Muscle of leg (tissue), 11 donors: ENCODE data around the gene TMEM223. TPM values are rescaled to one million over a fixed set of nuclear protein-coding genes. Genes with fewer than 3 reads are reported as not detected.
"Not testable (repeated sequence)": the region's sequence is repeated elsewhere in the genome, so short reads cannot be mapped to it uniquely, and the experiment has no call there.

Source experiments
- DNase-seq: peaks from one replicate; pipeline ENCODE4 v3.0.0; 2013
- H3K27ac ChIP-seq: one replicate; pipeline ENCODE4 v1.5.1; 2013; ENCODE audit warnings: mild to moderate bottlenecking, low read length, control low read depth
- H3K27me3 ChIP-seq: one replicate; pipeline ENCODE4 v1.6.1; 2013; ENCODE audit warnings: low read length; ENCODE audit not compliant: control insufficient read depth, insufficient read depth
- H3K36me3 ChIP-seq: one replicate; pipeline ENCODE4 v1.6.1; 2013; ENCODE audit warnings: low read length; ENCODE audit not compliant: control insufficient read depth, insufficient read depth
- H3K4me1 ChIP-seq: one replicate; pipeline ENCODE4 v1.6.1; 2013; ENCODE audit warnings: low read length; ENCODE audit not compliant: control insufficient read depth, insufficient read depth
- H3K4me3 ChIP-seq: one replicate; pipeline ENCODE4 v1.5.1; 2013; ENCODE audit warnings: low read length, control low read depth
- H3K9me3 ChIP-seq: replicated peaks from 2 replicates; pipeline ENCODE4 v1.6.1; 2013; ENCODE audit warnings: low read depth, low read length; ENCODE audit not compliant: control insufficient read depth
- WGBS: methylation state at CpG from one replicate; pipeline ENCODE4 v1.1.5; 2013; ENCODE audit warnings: missing lambda C conversion rate; ENCODE audit not compliant: insufficient coverage; 5-methylcytosine and 5-hydroxymethylcytosine counted together
- polyA plus RNA-seq, 8 donors: library from polyadenylated mRNA; unstranded; fragments of 120-200 nt; gene quantifications; one replicate each; pipeline versions ENCODE4 v1.2.1 to v1.2.3, GENCODE V29; 2013; ENCODE audit warnings: inconsistent platforms in 1 of 8, low replicate concordance in 1 of 8; ENCODE audit not compliant: insufficient read length in 8 of 8, insufficient read depth in 1 of 8
- total RNA-seq: library from RNA; stranded (reverse); fragments of 120-200 nt; gene quantifications from one replicate; pipeline ENCODE4 v1.2.4, GENCODE V29; 2013

The TMEM223 gene
- total and polyA plus RNA-seq, 9 donors = 15.3 to 19.0 (median 16.5) TPM

DNA sequence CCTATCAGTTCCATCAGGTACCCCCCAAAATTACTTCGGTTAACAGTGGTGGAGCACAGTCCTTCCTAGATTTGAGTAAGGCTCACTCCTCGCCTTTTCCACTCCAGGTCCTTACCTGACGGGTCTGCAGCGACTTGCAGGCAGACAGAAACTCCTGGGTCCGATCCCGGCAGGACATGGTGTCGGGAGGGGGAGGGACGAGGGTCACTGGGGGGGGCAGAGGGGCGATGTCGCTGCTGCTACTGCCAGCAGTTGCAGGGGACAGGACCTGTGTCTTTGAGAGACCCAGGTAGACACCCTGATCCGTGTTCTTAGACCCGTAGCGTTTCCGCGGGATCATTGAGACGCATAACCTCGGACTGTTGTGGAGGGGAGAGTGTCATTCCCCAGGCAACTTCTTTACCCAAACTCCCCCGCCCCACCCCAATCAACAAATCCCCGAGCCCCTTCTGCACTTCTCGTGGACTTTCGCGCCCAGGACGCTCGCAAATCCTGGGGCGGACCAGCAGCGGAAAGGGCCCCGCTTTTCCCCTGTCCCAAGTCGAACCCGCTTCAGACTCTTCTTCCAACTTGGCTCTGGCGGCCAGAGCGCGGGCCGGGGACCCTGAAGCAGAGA lies 39.2 kb upstream of the TMEM223 start:
- H3K9me3 ChIP-seq = no peaks in the 10 kb centered on the region
- H3K4me1 ChIP-seq = peaks cover 27% of the 10 kb centered on the region
- DNase-seq = no peak
- H3K36me3 ChIP-seq = peaks cover 48% of the 10 kb centered on the region
- WGBS = under 1% methylated on average over 24 of the region's 33 CpGs
- H3K4me3 ChIP-seq = peak overlapping the region; percentile 97
- H3K27ac ChIP-seq = peak overlapping the region; percentile 100
- no peaks in the 10 kb centered on the region for H3K27me3 ChIP-seq

- not testable (repeated sequence) for H3K27me3 ChIP-seq, H3K4me3 ChIP-seq, H3K27ac ChIP-seq, H3K9me3 ChIP-seq, DNase-seq
- Histone ChIP-seq H3K4me1 (peaks cover 22% of the 10 kb centered on the region), H3K36me3 (peaks cover 48% of the 10 kb centered on the region)
- WGBS = 86% methylated on average over 1 of the region's 8 CpGs
These were observed 36.3 kb upstream of the TMEM223 start for GRCh38 chr11:62828130-62828529.

GRCh38 chr11:62823677-62824076 lies 31.9 kb upstream of the TMEM223 start:
- no peaks in the 10 kb centered on the region for H3K27me3 ChIP-seq
- H3K4me3 ChIP-seq = no peak overlapping the region
- WGBS = 90% methylated on average over 2 of the region's 3 CpGs
- no peaks in the 10 kb centered on the region for H3K4me1 ChIP-seq
- peaks cover 78% of the 10 kb centered on the region for H3K36me3 ChIP-seq
- DNase-seq = no peak
- H3K9me3 ChIP-seq = no peaks in the 10 kb centered on the region
- H3K27ac ChIP-seq = no peak overlapping the region

DNA sequence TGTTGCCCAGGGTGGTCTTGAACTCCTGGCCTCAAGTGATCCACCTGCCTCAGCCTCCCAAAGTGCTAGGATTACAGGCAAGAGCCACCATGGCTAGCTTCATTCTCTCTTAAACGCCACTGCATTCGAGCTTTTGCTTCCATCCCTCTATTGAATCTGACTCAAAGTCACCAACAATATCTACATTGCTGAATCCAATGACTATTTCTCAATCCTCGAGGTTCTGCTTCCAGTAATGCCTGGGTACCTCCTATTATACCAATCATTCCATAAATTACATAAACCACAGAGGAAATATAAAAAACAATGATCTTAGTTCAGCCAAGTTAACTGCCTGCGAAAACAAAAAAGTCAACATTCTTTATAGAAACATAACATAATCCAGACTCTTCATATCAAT lies 25.3 kb upstream of the TMEM223 start:
- no peaks in the 10 kb centered on the region for H3K27me3 ChIP-seq
- H3K9me3 ChIP-seq = no peaks in the 10 kb centered on the region
- DNase-seq = no peak
- H3K4me1 ChIP-seq = no peaks in the 10 kb centered on the region
- no peak overlapping the region for H3K4me3 ChIP-seq
- H3K36me3 ChIP-seq = peaks cover 53% of the 10 kb centered on the region
- 97% methylated on average over 2 of the region's 4 CpGs for WGBS
- H3K27ac ChIP-seq = no peak overlapping the region

DNA sequence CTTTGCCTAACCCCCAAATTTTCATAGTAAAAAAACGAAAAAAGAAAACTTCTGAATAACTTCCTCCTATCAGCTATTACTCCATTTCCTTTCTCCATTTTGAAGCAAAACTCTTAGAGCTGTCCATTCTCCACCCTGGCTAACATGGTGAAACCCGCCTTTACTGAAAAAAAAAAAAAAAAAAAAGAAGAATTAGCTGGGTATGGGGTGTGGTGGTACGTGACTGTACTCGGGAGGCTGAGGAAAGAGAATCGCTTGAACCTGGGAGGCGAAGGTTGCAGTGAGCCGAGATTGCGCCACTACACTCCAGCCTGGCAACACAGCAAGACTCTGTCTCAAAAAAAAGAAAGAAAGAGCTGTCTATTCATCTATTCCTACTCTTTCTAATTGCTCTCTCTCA lies 24.8 kb upstream of the TMEM223 start:
- H3K27ac ChIP-seq = no peak overlapping the region
- DNase-seq = no peak
- no peaks in the 10 kb centered on the region for H3K9me3 ChIP-seq
- no peaks in the 10 kb centered on the region for H3K4me1 ChIP-seq
- H3K27me3 ChIP-seq = no peaks in the 10 kb centered on the region
- no peak overlapping the region for H3K4me3 ChIP-seq
- H3K36me3 ChIP-seq = peaks cover 48% of the 10 kb centered on the region
- WGBS = 83% methylated on average over 1 of the region's 8 CpGs

DNA sequence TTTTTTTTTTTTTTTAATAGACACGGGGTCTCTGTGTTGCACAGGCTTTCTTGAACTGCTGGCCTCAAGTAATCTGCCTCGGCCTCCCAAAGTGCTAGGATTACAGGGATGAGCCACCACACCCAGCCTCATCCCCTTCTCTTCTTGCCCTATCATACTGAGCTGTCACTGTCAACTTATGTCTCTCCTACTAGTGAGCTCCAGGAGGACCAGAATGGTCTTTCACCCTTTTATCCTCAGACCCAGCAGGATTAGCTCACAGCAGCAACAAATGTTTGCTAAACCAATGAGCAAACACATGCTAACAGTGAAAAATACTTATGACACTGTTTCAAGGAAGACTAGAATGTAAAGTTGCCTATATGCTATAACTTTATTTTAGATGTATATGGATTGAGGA lies 19.9 kb upstream of the TMEM223 start:
- DNase-seq = no peak
- Histone ChIP-seq H3K4me3 (no peak overlapping the region), H3K27ac (no peak overlapping the region), H3K36me3 (peaks cover 30% of the 10 kb centered on the region), H3K27me3 (no peaks in the 10 kb centered on the region), H3K9me3 (no peaks in the 10 kb centered on the region), H3K4me1 (peaks cover 7% of the 10 kb centered on the region)
- 86% methylated on average over 1 of the region's 2 CpGs for WGBS

DNA sequence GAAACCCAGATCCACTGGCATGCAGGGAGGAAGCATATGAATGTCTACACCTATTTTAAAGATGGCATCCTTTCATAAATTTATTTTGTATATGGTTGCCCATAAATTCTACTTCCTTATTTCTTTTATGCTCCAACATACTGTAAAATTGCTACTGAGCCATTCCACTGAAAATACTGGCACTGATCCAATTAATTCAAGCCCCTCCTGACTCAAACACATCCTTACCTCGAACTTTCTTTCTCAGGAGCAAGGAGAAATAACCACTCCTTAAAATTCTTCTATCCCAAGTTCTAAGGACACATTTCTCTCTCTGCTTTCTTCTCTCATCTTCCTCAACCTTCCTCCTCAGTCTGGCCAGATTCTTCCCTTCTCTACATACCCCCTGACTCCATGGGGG lies 18.9 kb upstream of the TMEM223 start:
- Histone ChIP-seq H3K9me3 (no peaks in the 10 kb centered on the region), H3K36me3 (peaks cover 23% of the 10 kb centered on the region), H3K27ac (no peak overlapping the region), H3K27me3 (no peaks in the 10 kb centered on the region), H3K4me1 (peaks cover 16% of the 10 kb centered on the region), H3K4me3 (no peak overlapping the region)
- 15% methylated on average over 1 of the region's 1 CpG for WGBS
- DNase-seq = no peak

DNA sequence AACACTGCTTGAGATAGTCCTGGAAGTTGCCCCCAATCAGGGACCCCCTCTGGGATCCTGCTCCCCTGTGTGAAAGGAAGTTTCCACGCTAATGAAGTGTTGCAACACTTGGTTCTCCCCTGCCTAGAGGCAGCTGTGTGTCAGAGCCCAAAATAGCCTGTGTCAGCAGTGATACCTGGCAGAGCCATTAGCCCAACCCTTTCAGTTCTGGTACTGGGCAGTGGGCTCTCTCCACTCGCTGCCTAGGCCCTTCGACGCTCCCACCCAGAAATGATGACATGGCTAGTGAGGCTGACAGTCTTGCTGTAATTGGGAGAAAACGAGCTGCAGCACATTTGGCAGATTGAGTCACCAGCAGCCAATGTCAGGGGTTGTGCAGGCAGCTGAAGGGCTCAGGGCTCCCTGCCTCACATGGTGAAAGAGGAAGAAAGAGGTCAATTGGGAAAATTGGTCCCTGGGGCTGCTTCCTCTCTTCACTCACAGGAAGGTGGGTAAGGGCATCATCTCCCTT lies 14.9 kb upstream of the TMEM223 start:
- H3K4me1 ChIP-seq = peaks cover 31% of the 10 kb centered on the region
- peaks cover 28% of the 10 kb centered on the region for H3K36me3 ChIP-seq
- no peak overlapping the region for H3K4me3 ChIP-seq
- DNase-seq = peak; percentile 45
- no peaks in the 10 kb centered on the region for H3K9me3 ChIP-seq
- WGBS = 60% methylated on average over 3 of the region's 5 CpGs
- H3K27ac ChIP-seq = peak overlapping the region; percentile 87
- no peaks in the 10 kb centered on the region for H3K27me3 ChIP-seq

- peaks cover 34% of the 10 kb centered on the region for H3K36me3 ChIP-seq
- H3K27ac ChIP-seq = peak overlapping the region; percentile 87
- WGBS = 19% methylated on average over 8 of the region's 12 CpGs
- DNase-seq = peak; percentile 39
- no peaks in the 10 kb centered on the region for H3K9me3 ChIP-seq
- peak overlapping the region; percentile 69 for H3K4me3 ChIP-seq
- H3K4me1 ChIP-seq = peaks cover 31% of the 10 kb centered on the region
- H3K27me3 ChIP-seq = no peaks in the 10 kb centered on the region
These were observed 14.2 kb upstream of the TMEM223 start for GRCh38 chr11:62805961-62806441.

DNA sequence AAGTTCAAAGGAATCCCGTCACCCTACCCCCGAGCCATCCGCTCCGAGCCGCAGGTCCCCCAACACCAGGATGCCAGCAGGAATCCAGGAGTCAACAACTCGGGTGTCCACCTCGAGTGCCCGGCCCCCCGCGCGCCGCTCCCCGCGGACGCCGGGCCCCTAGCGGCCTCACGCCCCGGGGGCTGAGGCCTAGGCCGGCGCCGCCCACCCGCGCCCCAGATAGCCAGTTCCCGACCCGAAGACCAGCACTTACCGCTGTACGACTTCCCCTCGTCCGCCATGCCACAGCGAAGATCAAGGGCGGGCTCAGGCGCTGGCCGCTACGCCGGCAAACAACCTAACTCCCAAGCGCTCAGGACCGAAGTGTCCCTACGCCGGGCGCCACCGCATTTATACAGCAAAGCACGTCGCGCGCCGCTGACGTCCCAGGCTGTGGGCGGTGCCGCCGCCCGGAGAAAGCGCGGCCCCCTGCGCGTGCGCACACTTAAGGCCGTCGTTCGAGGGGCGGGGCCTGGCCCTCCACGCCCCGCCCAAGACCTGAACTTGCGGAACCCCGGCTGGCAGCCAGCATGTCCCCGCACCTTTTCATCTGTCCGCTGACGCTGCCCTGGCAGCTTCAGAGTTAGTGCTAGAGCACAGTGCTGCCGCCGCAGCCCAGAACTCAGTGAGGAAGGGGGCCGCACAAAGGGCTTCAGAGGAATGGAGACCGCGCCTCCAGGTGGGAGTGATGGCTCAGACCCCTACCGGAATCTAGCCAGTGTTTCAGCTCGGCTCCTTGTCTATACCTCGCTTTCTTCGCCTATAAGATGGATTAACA lies 13.5 kb upstream of the TMEM223 start, which contains the start of gene NXF1:
NXF1 (minus strand) TSS at position 365 of the 817 bp plus-strand sequence; CDS start at position 281, 84 bp downstream.
- DNase-seq = peak; percentile 97
- peak within 1 kb of the TSS; percentile 93 for H3K27ac ChIP-seq
- under 1% methylated on average over 73 of the region's 77 CpGs for WGBS
- H3K36me3 ChIP-seq = peaks cover 42% of the 10 kb centered on the region
- peak within 1 kb of the TSS; percentile 69 for H3K4me3 ChIP-seq
- H3K27me3 ChIP-seq = no peaks in the 10 kb centered on the region
- H3K9me3 ChIP-seq = no peaks in the 10 kb centered on the region
- peaks cover 31% of the 10 kb centered on the region for H3K4me1 ChIP-seq
